ENCODE results near the gene KIAA0825.

The KIAA0825 gene

GRCh38 chr5:94431696-94432095, 186.7 kb downstream of the KIAA0825 start:
- DNase-seq (ENCODE audit: low spot score): no peak

DNA sequence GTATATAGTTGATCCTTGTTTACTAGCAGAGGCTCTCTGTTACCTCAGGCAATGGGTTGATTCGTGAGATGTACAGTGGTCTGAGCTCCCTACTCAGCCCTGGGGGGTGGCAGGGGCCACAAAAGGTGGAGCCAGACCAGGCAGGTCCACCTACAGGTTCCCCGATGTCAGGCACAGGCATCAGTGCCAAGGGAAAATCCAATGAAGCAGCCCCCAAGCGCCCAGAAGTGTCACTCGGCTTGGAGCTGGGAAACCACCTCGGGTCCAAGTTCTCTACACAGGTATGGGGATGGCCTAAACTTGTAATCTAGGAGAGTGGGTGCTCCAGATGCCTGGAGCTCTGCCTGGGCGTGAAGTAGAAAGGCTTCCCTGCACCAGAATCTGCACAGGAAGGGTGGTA, 188.8 kb downstream of the KIAA0825 start:
- DNase-seq (ENCODE audit: low spot score): no peak

GRCh38 chr5:94425396-94425795, 193.0 kb downstream of the KIAA0825 start:
- no peak for DNase-seq (ENCODE audit: low spot score)

GRCh38 chr5:94423411-94423810, 195.0 kb downstream of the KIAA0825 start:
- DNase-seq (ENCODE audit: low spot score): no peak

DNA sequence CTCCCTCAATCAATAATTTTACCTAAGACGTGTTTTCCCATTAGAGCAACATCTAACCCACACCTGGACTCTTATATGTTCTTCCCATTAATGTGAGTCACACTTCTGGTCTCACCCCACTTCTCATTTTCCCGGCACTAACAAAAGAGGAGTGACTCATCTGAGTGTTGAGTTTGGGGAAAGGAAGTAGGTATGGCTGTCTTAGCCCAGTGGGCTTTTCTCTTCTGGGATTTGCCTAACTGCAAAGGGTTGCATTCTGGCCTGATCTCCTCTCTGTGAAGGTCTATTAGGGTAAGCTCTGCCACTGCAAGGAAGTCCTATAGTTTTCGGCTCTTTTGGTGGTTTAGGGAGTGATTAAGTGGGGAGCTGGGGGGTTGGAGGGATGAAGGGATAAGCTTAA, 195.6 kb downstream of the KIAA0825 start:
- DNase-seq (ENCODE audit: low spot score): peak; percentile 72

DNA sequence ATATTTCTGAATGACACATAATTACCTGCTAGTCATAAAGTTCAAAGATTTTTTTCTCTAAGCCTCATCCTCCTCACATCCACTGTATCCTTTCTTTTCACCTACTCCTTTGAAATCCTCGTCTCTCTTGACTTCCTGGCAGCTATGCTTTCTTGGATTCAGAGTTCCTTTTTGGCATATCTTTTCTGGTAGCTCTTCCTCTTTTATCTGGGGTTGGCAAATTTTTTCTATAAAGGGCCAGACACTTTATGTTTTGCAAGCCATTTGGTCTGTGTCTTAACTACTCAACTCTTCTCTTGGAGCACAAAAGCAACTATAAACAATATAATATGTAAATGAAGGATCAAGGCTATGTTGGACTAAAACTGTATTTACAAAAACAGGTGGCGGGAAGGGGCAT, 197.5 kb downstream of the KIAA0825 start:
- DNase-seq (ENCODE audit: low spot score): no peak

- no peak for DNase-seq (ENCODE audit: low spot score)
These were observed 202.6 kb downstream of the KIAA0825 start for GRCh38 chr5:94415798-94416197.

DNA sequence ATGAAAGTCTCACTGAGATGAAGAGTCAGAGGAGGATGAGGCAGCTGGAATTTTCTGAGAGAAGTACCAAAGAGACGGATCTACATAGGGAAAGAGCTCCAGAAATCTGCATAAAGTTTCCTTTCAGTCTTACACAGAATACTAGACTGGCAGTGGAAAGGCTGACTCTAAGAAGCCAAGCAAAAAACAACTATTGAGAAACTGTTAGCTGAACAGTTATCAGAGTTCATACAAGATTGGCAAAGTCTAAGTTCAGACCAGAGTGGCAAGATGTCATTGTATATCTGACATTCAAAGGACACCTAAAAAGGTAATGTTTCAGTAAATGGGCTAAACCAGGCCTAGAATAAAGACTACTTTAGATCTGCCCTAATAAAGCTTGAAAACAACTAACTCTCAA, 209.0 kb downstream of the KIAA0825 start:
- no peak for DNase-seq (ENCODE audit: low spot score)

GRCh38 chr5:94407023-94407422, 211.4 kb downstream of the KIAA0825 start:
- DNase-seq (ENCODE audit: low spot score): peak; percentile 5

DNA sequence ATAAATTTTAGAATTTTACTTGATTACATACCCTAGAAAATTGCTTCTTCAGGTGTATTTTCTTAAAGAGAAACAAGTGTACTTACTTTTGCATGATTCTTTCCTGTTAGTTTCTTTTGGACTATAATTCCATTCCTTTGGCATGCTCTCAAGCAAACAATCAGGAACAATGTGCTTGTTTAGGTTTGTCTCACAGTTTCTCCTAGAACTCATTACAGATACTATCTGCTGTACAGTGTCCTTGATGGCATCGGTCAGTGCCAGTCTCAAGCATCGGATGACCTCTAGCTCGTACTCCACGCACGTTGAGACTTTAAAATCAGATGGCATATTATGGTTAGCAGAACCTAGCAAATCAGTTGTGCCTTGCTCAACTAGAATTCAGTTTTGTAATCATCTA, 214.9 kb downstream of the KIAA0825 start:
- no peak for DNase-seq (ENCODE audit: low spot score)

DNA sequence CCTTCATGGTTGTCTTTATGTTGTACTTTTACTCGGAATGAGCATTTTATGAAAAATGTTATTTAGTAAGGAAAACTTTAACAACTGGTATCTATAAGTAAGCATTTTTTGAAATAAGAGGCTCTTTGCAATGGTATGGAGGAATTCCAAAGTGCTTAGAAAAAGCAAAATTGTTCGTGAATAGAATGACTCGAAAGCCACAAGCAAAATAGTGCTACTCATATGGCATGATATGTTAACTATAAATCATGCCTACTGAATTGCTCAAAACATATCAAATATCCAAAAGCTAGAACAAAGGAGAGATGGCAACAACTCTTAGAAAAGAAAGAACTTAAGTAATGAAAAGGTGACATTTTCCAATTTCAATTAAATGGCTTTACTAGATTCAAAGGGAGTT, 216.3 kb downstream of the KIAA0825 start:
- DNase-seq (ENCODE audit: low spot score): no peak

DNA sequence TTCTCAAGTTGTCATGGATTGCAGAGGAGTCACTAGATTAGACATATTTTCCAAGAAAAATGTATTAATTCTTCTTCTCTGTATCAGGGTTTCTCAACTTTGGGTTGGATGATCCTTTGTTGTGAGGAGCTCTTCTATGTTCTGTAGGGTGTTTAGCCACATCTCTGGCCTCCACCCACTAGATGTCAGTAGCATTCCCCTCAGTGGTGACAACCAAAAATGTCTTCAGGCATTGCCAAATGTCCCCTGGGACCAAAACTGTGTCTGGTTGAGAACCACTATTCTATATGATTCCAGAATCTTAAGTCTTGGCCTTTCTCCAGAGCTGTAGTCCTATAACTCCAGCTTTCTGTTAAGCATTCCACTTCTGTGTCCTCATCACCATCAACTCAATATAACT, 220.9 kb downstream of the KIAA0825 start:
- no peak for DNase-seq (ENCODE audit: low spot score)

- DNase-seq (ENCODE audit: low spot score): no peak
These were observed 221.7 kb downstream of the KIAA0825 start for GRCh38 chr5:94396687-94397086.

- no peak for DNase-seq (ENCODE audit: low spot score)
These were observed 222.9 kb downstream of the KIAA0825 start for GRCh38 chr5:94395468-94395867.

GRCh38 chr5:94391996-94392395, 226.4 kb downstream of the KIAA0825 start:
- no peak for DNase-seq (ENCODE audit: low spot score)

- DNase-seq (ENCODE audit: low spot score): no peak
These were observed 228.9 kb downstream of the KIAA0825 start for GRCh38 chr5:94389515-94389899.

DNA sequence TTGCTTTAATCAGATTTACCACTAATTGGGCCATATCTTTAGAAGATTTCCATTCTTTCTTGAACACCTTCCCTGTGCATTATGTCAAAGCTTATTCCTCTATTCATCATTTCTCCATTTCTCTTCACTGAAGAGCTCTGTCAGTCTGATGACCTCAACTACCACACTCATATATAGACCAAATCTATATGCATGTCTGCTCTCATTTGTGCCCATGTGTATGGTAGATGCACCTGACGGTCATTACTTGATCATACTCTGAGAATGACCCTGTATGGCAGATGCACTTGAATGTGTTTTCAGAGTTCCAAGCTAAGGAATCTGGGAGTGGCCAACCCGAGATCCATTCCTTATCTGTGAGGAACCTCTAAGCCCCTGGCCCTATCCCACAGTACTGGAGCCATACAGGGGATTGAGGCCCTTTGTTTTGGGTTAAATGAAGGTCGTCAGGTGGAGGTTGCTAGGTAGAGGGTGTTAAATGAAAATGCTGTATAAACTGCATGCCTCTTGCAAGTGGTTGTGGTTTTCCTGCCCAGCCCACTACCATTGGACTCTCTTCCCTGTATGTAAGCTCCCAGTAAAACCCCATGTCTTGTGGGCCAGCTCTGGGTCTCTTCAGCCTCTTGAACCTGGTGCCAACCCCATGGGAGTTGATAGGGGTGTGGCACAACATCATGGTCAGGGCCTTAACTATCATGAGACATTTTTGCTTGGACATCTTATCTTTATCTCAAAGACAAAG, 229.5 kb downstream of the KIAA0825 start:
- no peak for DNase-seq (ENCODE audit: low spot score)

- DNase-seq (ENCODE audit: low spot score): no peak
These were observed 232.6 kb downstream of the KIAA0825 start for GRCh38 chr5:94385767-94386166.

DNA sequence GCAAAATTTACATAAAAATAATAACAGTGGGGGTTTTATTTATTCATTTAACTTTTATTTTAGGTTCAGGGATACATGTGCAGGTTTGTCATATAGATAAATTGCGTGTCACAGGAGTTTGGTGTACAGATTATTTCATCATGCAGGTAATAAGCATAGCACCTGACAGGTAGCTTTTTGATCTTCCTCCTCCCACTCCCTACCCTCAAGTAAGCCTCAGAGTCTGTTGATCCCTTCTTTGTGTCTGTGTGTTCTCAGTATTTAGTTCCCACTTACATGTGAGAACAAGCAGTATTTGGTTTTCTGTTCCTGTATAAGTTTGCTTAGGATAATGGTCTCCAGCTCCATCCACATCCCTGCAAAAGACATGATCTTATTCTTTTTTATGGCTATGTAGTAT, 240.3 kb downstream of the KIAA0825 start:
- no peak for DNase-seq (ENCODE audit: low spot score)

DNA sequence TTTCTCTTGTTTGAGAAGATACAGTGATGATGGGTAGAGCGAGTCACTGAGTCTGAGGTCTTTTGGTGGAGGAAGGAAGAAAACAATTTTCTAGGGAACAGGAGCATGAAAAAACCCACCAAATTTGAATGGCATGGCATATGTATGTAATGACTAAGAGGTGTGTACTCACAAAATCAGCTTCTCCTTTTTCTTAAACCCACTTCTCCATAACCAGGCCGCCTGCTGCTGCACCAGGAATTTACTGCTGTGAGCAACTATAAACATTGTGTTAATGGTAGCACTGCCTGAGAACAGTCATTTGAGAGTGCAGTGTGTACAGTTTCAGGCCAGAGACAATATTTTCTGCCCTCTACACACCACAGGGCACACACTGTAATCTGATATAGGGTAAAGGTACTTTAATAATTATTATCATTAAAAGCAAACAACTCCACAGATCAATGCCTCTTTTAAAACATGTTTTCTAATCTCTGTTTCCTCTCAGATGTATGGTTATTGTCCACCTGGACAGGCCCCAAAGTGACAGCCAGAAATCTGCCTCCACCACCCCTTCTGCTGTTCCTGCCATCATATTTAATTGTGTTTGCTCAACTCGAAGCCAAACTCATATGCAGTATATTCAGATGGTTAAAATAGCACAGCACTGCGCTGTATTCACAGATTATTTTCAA, 241.6 kb downstream of the KIAA0825 start:
- DNase-seq (ENCODE audit: low spot score): no peak

DNA sequence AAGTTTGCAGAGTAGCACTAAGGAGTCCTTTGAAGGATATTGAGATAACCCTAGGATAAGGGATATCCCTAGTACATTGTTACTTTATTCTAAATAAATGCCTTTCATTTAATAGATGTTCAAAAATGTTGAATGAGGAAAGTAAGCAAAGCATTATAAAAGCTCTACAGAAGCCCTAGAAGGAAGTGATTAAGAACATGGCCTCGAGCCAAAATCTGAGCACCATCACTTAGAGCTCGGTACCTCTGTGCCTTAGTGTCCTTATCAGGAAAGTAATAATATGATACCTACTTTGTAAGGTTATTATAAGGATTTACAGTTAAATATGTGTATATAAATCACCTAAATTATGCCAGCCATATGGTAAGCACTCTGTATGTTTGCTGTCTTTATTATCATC, 242.6 kb downstream of the KIAA0825 start:
- peak; percentile 9 for DNase-seq (ENCODE audit: low spot score)

GRCh38 chr5:94374336-94374735, 244.1 kb downstream of the KIAA0825 start:
- DNase-seq (ENCODE audit: low spot score): peak; percentile 18

DNA sequence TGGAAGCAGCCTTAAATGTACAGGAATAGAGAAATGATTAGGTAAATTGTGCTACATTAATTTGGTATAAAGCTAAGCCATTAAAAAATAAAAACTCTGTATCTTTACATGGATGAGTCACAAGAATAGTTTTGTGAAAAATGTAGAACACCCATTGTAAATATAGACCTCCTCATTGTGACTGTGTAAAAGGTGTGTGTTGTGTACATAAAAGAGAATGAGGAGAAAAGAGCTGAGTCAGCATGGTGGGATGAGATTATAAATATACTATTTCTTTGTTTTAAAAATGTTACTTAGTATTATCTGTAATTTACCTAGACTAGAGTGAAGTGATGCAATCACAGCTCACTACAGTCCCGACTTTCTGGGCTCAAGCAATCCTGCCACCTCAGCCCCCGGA, 250.5 kb downstream of the KIAA0825 start:
- no peak for DNase-seq (ENCODE audit: low spot score)

GRCh38 chr5:94366811-94367210, 251.6 kb downstream of the KIAA0825 start:
- DNase-seq (ENCODE audit: low spot score): peak; percentile 41

Measured in kidney tubule cell (primary cell).